ENCODE results near the gene DDX1. TPM values are rescaled to one million over a fixed set of nuclear protein-coding genes. Genes with fewer than 3 reads are reported as not detected.

DDX1 gene
- polyA plus RNA-seq, 2 donors: 40.8 to 70.0 TPM

DNA sequence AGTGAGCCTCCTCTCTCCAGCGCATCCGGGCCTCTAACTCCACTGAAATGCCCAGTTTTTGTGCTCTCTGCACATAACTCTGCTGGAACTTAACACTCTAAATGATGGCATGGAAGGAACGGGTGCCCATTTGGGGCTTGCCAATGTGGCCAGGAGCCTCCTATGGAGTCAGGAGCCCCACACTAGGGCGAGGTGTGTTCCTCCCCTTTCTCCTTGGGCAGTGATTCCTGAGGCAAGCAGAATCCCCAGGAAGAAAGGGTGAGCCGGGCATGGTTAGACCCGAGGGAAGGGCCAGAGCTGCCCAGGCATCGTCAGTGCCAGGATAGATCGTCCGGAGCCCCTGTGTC lies 63.0 kb downstream of the DDX1 start:
- H3K4me3 ChIP-seq (ENCODE audit: low read depth in 1 of 2, low read length in 2 of 2): no peak overlapping the region
- no peak overlapping the region for H3K27ac ChIP-seq (ENCODE audit: low read depth in 2 of 2, low read length in 1 of 2)
- 91 to 95% methylated on average over 9 of the region's 9 CpGs for WGBS, 2 donors
- H3K27me3 ChIP-seq (ENCODE audit: control insufficient read depth in 1 of 2, insufficient read depth in 2 of 2, low read length in 2 of 2): no peaks in the 10 kb centered on the region
- H3K9me3 ChIP-seq (ENCODE audit: control insufficient read depth in 2 of 2, insufficient read depth in 1 of 2, low read depth in 1 of 2, low read length in 1 of 2): no peaks in the 10 kb centered on the region
- no peaks in the 10 kb centered on the region for H3K36me3 ChIP-seq (ENCODE audit: control insufficient read depth in 2 of 2, insufficient read depth in 2 of 2, low read length in 1 of 2)
- H3K4me1 ChIP-seq (ENCODE audit: control insufficient read depth in 2 of 2, insufficient read depth in 2 of 2, low read length in 1 of 2): no peaks in the 10 kb centered on the region

DNA sequence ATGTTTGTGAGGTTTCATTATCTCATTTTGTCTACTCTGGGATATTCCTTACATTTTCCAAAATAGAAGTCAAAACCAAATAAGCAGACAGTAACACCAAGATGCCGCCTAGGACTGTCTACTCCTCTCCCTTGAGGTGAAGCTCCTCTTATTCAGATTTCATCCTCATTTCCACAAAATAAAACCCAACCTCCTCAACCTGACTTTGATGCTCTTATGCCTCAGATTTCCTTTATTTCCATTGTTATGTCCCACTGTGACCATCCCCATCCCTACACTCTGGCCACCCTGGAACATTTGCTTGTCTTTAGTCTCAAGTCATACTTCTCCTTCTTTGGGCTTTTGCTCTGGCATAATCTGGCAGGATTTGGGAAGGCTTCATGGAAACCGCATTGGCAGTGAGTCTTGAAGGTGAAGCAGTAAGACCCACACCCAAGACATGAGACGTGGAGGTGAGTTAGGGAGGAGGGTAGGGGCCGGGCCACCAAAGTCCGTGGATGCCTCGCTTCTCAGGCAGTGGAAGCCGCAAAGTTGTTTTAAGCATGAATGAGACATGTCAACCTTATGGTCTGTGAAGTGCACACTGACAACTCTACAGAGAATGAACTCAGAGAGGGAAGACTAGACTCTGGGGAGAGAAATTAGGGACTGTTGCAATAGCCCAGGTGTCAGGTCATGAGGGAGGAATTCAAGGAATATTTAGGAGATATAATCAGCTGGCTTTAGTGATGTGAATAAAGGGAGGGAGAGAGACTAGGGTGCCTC lies 63.6 kb downstream of the DDX1 start:
- Histone ChIP-seq H3K4me1 (ENCODE audit: control insufficient read depth in 2 of 2, insufficient read depth in 2 of 2, low read length in 1 of 2) (no peaks in the 10 kb centered on the region), H3K27me3 (ENCODE audit: control insufficient read depth in 1 of 2, insufficient read depth in 2 of 2, low read length in 2 of 2) (no peaks in the 10 kb centered on the region), H3K36me3 (ENCODE audit: control insufficient read depth in 2 of 2, insufficient read depth in 2 of 2, low read length in 1 of 2) (no peaks in the 10 kb centered on the region), H3K9me3 (ENCODE audit: control insufficient read depth in 2 of 2, insufficient read depth in 1 of 2, low read depth in 1 of 2, low read length in 1 of 2) (no peaks in the 10 kb centered on the region), H3K27ac (ENCODE audit: low read depth in 2 of 2, low read length in 1 of 2) (no peak overlapping the region), H3K4me3 (ENCODE audit: low read depth in 1 of 2, low read length in 2 of 2) (no peak overlapping the region)
- whole genome bisulfite sequencing, 2 donors: 95 to 97% methylated on average over 7 of the region's 7 CpGs

DNA sequence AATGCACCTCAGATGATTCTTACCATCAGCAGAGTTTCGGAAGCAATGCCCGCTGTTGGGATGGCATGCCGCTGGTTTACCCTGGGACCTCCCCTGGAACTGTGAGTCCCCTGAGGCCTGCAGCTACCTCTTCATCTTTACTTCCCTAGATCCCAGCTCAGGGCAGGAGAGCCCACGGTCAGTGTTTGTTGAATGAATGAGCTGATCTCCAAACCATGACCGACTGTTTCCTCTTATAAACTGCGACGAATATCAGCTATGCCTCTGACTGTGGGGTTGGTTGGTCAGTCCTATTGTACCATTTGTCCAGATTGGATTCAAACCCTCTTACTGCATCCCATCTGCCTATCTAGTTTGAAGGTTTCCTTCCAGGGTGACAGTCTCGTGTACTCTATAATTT lies 64.4 kb downstream of the DDX1 start:
- Histone ChIP-seq H3K4me1 (ENCODE audit: control insufficient read depth in 2 of 2, insufficient read depth in 2 of 2, low read length in 1 of 2) (no peaks in the 10 kb centered on the region), H3K27ac (ENCODE audit: low read depth in 2 of 2, low read length in 1 of 2) (no peak overlapping the region), H3K9me3 (ENCODE audit: control insufficient read depth in 2 of 2, insufficient read depth in 1 of 2, low read depth in 1 of 2, low read length in 1 of 2) (no peaks in the 10 kb centered on the region), H3K27me3 (ENCODE audit: control insufficient read depth in 1 of 2, insufficient read depth in 2 of 2, low read length in 2 of 2) (no peaks in the 10 kb centered on the region), H3K4me3 (ENCODE audit: low read depth in 1 of 2, low read length in 2 of 2) (no peak overlapping the region), H3K36me3 (ENCODE audit: control insufficient read depth in 2 of 2, insufficient read depth in 2 of 2, low read length in 1 of 2) (no peaks in the 10 kb centered on the region)
- 93 to 95% methylated on average over 8 of the region's 8 CpGs for WGBS, 2 donors

DNA sequence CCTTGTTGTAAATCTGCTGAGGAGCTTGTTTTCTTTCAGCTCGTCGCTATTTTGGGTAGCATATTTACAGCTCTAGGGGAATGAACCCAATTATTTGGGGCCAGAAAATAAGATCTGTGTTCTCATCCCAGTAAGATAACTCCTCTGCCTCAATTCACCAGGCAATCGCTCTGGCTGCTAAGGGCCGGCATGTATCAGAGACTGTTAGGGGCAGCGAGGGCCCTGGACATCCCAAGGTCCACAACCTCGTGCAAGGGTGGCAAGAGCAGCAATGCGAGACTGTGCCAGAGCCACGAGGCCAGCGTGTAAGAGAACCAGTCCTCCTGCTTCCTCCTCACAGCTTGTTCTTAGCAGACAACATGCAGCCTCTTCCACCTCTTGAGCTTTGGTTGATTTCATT lies 66.1 kb downstream of the DDX1 start:
- H3K27me3 ChIP-seq (ENCODE audit: control insufficient read depth in 1 of 2, insufficient read depth in 2 of 2, low read length in 2 of 2): no peaks in the 10 kb centered on the region
- H3K4me3 ChIP-seq (ENCODE audit: low read depth in 1 of 2, low read length in 2 of 2): no peak overlapping the region
- 91% methylated on average over 9 of the region's 9 CpGs for WGBS, 2 donors
- H3K4me1 ChIP-seq (ENCODE audit: control insufficient read depth in 2 of 2, insufficient read depth in 2 of 2, low read length in 1 of 2): no peaks in the 10 kb centered on the region
- H3K36me3 ChIP-seq (ENCODE audit: control insufficient read depth in 2 of 2, insufficient read depth in 2 of 2, low read length in 1 of 2): no peaks in the 10 kb centered on the region
- H3K9me3 ChIP-seq (ENCODE audit: control insufficient read depth in 2 of 2, insufficient read depth in 1 of 2, low read depth in 1 of 2, low read length in 1 of 2): no peaks in the 10 kb centered on the region
- H3K27ac ChIP-seq (ENCODE audit: low read depth in 2 of 2, low read length in 1 of 2): no peak overlapping the region

DNA sequence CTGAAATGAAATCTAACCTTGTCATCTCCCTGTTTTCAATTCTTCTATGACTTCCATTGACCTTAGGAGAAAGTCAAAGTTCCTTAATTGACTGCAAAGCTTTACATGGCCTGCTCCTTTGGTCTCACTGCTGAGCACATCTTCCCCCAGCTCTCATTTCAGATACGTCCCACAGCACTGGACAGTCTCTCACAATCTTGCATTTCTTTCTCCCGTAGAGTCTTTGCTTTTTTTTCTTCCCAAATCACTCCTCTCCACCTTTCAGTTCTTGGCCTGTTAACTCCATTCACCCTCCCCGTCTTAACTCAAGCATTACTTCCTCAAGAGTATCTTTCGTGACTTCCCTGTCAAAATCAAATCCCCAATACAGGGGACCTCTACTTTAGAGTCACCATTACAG lies 67.2 kb downstream of the DDX1 start:
- Histone ChIP-seq H3K36me3 (ENCODE audit: control insufficient read depth in 2 of 2, insufficient read depth in 2 of 2, low read length in 1 of 2) (no peaks in the 10 kb centered on the region), H3K4me1 (ENCODE audit: control insufficient read depth in 2 of 2, insufficient read depth in 2 of 2, low read length in 1 of 2) (no peaks in the 10 kb centered on the region), H3K9me3 (ENCODE audit: control insufficient read depth in 2 of 2, insufficient read depth in 1 of 2, low read depth in 1 of 2, low read length in 1 of 2) (no peaks in the 10 kb centered on the region), H3K4me3 (ENCODE audit: low read depth in 1 of 2, low read length in 2 of 2) (no peak overlapping the region), H3K27me3 (ENCODE audit: control insufficient read depth in 1 of 2, insufficient read depth in 2 of 2, low read length in 2 of 2) (no peaks in the 10 kb centered on the region), H3K27ac (ENCODE audit: low read depth in 2 of 2, low read length in 1 of 2) (no peak overlapping the region)
- WGBS, 2 donors: 92 to 93% methylated on average over 4 of the region's 4 CpGs

DNA sequence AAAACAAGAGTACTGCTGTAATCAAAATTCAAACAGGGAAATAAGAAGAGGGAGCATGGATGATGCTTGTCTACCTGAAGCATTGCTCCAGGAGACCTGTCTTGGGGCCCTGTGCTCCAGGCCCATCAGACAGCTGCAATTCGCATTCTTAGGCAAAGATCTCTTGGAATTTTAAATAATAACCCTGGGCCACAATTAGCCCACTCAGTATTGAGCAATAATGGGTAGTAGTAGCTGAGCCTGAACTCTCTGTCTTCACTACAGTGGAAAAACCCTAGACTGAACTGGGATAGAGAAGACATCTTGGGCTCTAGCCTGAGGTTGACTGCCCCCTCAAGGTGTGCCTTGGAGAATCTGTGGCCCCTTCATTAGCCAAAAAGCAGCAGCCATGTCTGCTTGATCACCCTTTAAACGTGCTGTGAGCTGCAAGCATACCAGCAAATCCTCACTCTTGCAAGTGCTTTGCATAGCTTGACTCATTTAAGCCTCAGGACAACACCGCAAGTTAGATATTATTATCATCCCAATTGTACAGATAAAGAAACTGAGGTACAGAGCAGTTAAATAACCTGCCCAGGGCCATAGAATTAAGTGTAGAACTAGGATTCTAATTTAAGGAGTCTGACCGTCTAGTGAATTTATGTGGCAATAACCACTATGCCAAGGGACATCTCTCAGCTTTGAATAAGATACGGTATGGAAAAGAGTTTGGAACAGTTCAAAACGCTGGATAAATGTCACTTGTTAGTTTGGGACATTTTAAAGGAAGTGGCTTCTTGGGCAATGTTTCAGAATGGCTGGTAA lies 69.0 kb downstream of the DDX1 start:
- WGBS, 2 donors: 76% methylated on average over 6 of the region's 6 CpGs
- no peaks in the 10 kb centered on the region for H3K4me1 ChIP-seq (ENCODE audit: control insufficient read depth in 2 of 2, insufficient read depth in 2 of 2, low read length in 1 of 2)

DNA sequence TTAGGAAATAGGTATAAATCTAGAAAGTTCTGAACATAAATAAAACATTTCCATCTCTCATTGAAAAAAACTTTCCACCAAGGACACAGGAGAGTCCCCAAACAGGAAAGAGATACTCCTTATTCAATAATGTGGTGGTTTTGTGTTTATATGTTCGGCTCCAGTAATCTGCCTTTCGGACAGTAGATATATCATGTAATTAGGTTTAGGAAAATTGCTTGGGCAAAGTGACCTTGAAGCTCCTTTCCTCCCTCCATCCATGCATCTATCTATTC lies 69.6 kb downstream of the DDX1 start:
- no peaks in the 10 kb centered on the region for H3K36me3 ChIP-seq (ENCODE audit: control insufficient read depth in 2 of 2, insufficient read depth in 2 of 2, low read length in 1 of 2)

More for the DNA sequence above, 69.0 kb downstream of the DDX1 start:
- Histone ChIP-seq H3K27ac (ENCODE audit: low read depth in 2 of 2, low read length in 1 of 2) (no peak overlapping the region), H3K36me3 (ENCODE audit: control insufficient read depth in 2 of 2, insufficient read depth in 2 of 2, low read length in 1 of 2) (no peaks in the 10 kb centered on the region), H3K9me3 (ENCODE audit: control insufficient read depth in 2 of 2, insufficient read depth in 1 of 2, low read depth in 1 of 2, low read length in 1 of 2) (no peaks in the 10 kb centered on the region), H3K4me3 (ENCODE audit: low read depth in 1 of 2, low read length in 2 of 2) (no peak overlapping the region), H3K27me3 (ENCODE audit: control insufficient read depth in 1 of 2, insufficient read depth in 2 of 2, low read length in 2 of 2) (no peaks in the 10 kb centered on the region)

DNA sequence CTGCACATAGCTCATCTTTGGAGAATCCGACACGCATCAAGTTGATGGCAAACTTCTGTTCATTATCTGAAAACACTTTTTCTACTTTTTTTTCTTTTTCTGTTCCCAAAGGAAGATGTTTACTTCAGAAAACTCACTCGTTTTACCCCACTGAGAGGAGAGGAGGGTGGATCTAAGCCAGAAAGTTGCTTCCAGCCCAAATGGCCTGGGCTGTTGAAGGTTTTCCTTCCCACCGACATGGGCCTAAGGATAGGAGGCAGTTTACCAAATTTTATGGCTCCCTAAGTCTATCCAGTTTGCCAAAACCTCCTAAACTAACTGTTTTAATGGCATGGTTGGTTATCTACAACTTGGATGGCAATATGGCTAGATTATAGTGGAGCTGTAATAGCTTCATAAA lies 70.4 kb downstream of the DDX1 start:
- no peaks in the 10 kb centered on the region for H3K27me3 ChIP-seq (ENCODE audit: control insufficient read depth in 1 of 2, insufficient read depth in 2 of 2, low read length in 2 of 2)
- H3K27ac ChIP-seq (ENCODE audit: low read depth in 2 of 2, low read length in 1 of 2): no peak overlapping the region
- H3K4me3 ChIP-seq (ENCODE audit: low read depth in 1 of 2, low read length in 2 of 2): no peak overlapping the region
- no peaks in the 10 kb centered on the region for H3K4me1 ChIP-seq (ENCODE audit: control insufficient read depth in 2 of 2, insufficient read depth in 2 of 2, low read length in 1 of 2)
- H3K9me3 ChIP-seq (ENCODE audit: control insufficient read depth in 2 of 2, insufficient read depth in 1 of 2, low read depth in 1 of 2, low read length in 1 of 2): no peaks in the 10 kb centered on the region
- no peaks in the 10 kb centered on the region for H3K36me3 ChIP-seq (ENCODE audit: control insufficient read depth in 2 of 2, insufficient read depth in 2 of 2, low read length in 1 of 2)
- 75 to 78% methylated on average over 4 of the region's 4 CpGs for WGBS, 2 donors

More for the DNA sequence above, 69.6 kb downstream of the DDX1 start:
- Histone ChIP-seq H3K27ac (ENCODE audit: low read depth in 2 of 2, low read length in 1 of 2) (no peak overlapping the region), H3K27me3 (ENCODE audit: control insufficient read depth in 1 of 2, insufficient read depth in 2 of 2, low read length in 2 of 2) (no peaks in the 10 kb centered on the region), H3K4me3 (ENCODE audit: low read depth in 1 of 2, low read length in 2 of 2) (no peak overlapping the region), H3K9me3 (ENCODE audit: control insufficient read depth in 2 of 2, insufficient read depth in 1 of 2, low read depth in 1 of 2, low read length in 1 of 2) (no peaks in the 10 kb centered on the region), H3K4me1 (ENCODE audit: control insufficient read depth in 2 of 2, insufficient read depth in 2 of 2, low read length in 1 of 2) (no peaks in the 10 kb centered on the region)
- 79 to 87% methylated on average over 2 of the region's 2 CpGs for WGBS, 2 donors

DNA sequence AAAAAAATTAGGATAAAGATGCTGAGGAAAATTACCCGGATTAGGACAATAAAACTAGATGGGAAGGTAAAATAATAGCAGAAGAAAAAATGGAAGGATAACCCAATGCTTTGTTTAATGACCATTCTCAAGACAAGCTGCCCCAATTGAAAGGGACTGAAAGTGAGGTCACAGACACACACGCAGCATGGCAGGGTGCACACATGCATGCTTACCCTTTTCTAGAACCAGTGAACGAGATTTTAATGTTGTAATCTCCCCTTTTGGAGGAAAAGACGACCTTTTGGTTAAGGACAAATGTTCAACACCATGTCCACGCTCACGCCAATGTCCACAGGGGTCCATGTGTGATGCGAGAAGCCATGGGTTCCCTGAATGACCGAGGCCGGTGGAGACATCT lies 70.9 kb downstream of the DDX1 start:
- H3K4me3 ChIP-seq (ENCODE audit: low read depth in 1 of 2, low read length in 2 of 2): no peak overlapping the region
- H3K36me3 ChIP-seq (ENCODE audit: control insufficient read depth in 2 of 2, insufficient read depth in 2 of 2, low read length in 1 of 2): no peaks in the 10 kb centered on the region
- H3K4me1 ChIP-seq (ENCODE audit: control insufficient read depth in 2 of 2, insufficient read depth in 2 of 2, low read length in 1 of 2): no peaks in the 10 kb centered on the region
- WGBS, 2 donors: 89 to 92% methylated on average over 9 of the region's 9 CpGs
- no peak overlapping the region for H3K27ac ChIP-seq (ENCODE audit: low read depth in 2 of 2, low read length in 1 of 2)
- no peaks in the 10 kb centered on the region for H3K27me3 ChIP-seq (ENCODE audit: control insufficient read depth in 1 of 2, insufficient read depth in 2 of 2, low read length in 2 of 2)
- H3K9me3 ChIP-seq (ENCODE audit: control insufficient read depth in 2 of 2, insufficient read depth in 1 of 2, low read depth in 1 of 2, low read length in 1 of 2): no peaks in the 10 kb centered on the region

DNA sequence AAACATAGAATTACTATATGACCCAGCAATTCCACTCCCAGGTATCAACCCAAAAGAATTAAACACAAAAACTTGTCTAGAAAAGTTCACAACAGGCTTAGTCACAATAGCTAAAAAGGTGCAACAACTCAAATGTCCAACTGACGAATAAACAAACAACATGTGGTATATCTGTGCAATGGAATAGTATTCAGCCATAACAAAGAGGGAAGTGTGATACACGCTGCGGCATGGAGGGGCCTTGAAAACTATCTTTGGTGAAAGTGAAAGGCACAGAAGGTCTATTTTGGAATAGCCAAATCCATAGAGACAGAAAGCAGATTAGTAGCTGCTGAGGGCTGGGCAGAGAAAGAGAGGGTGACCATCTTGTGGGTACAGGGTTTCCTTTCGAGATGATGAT lies 72.1 kb downstream of the DDX1 start:
- H3K4me3 ChIP-seq (ENCODE audit: low read depth in 1 of 2, low read length in 2 of 2): no peak overlapping the region
- no peak overlapping the region for H3K27ac ChIP-seq (ENCODE audit: low read depth in 2 of 2, low read length in 1 of 2)
- H3K27me3 ChIP-seq (ENCODE audit: control insufficient read depth in 1 of 2, insufficient read depth in 2 of 2, low read length in 2 of 2): no peaks in the 10 kb centered on the region
- no peaks in the 10 kb centered on the region for H3K36me3 ChIP-seq (ENCODE audit: control insufficient read depth in 2 of 2, insufficient read depth in 2 of 2, low read length in 1 of 2)
- WGBS, 2 donors: 93 to 95% methylated on average over 4 of the region's 4 CpGs
- H3K4me1 ChIP-seq (ENCODE audit: control insufficient read depth in 2 of 2, insufficient read depth in 2 of 2, low read length in 1 of 2): no peaks in the 10 kb centered on the region
- no peaks in the 10 kb centered on the region for H3K9me3 ChIP-seq (ENCODE audit: control insufficient read depth in 2 of 2, insufficient read depth in 1 of 2, low read depth in 1 of 2, low read length in 1 of 2)
